ENCODE measurements around the gene FAM120A.

Gene FAM120A

DNA sequence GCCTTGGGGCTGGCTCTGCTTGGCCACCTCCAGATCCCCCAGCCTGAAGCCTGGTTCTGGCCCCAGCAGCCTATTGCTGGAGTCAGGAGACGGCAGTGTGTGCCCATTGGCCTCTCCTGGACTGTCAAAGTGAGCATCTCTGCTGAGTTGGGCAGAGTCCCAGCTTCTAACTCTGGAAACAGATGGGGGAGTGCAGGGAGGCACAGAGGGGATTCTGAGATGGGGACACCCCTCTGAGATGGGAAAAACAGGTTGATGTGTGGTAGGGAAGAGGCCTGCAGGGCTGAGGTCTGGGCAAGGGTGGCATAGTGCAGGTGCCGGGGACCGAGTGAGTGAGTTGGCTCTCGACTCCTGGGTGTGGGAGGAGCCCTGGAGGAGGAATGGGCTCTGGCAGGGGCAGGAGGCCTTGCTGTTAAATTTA lies 152.4 kb downstream of the FAM120A start:
- peak in 1 of 2 donors; percentile 54 for DNase-seq
- intact Hi-C loops (cut with DNase I; ENCODE audit: low total_unique reads) = no loop called here
- TF ChIP-seq, protein P1, sequence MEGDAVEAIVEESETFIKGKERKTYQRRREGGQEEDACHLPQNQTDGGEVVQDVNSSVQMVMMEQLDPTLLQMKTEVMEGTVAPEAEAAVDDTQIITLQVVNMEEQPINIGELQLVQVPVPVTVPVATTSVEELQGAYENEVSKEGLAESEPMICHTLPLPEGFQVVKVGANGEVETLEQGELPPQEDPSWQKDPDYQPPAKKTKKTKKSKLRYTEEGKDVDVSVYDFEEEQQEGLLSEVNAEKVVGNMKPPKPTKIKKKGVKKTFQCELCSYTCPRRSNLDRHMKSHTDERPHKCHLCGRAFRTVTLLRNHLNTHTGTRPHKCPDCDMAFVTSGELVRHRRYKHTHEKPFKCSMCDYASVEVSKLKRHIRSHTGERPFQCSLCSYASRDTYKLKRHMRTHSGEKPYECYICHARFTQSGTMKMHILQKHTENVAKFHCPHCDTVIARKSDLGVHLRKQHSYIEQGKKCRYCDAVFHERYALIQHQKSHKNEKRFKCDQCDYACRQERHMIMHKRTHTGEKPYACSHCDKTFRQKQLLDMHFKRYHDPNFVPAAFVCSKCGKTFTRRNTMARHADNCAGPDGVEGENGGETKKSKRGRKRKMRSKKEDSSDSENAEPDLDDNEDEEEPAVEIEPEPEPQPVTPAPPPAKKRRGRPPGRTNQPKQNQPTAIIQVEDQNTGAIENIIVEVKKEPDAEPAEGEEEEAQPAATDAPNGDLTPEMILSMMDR (IDR thresholded peaks at IDR 0.05) = no peak
- H3K36me3 ChIP-seq = no peaks in the 10 kb centered on the region
- no peaks in the 10 kb centered on the region for H3K27me3 ChIP-seq
- no peak overlapping the region for H3K4me3 ChIP-seq
- H3K27ac ChIP-seq = no peak overlapping the region
- peaks cover 0 to 26% (median 11%) of the 10 kb centered on the region in 4 donors for H3K4me1 ChIP-seq
- H3K9me3 ChIP-seq = peaks cover 0 to 11% (median 0%) of the 10 kb centered on the region in 3 donors

DNA sequence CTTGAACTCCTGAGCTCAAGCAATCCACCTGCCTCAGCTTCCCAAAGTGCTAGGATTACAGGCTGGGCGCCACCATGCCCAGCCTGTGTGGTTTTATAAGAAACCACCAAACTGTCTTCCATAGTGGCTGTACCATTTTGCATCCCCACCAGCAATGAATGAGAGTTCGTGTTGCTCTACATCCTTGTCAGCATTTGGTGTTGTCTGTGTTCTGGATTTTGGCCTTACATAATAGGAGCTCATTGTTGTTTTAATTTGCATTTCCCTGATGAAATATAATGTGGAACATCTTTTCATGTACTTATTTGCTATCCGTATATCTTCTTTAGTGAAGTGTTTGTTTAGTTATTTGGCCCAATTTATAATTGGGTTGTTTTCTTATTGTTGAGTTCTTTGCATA lies 154.7 kb downstream of the FAM120A start:
- Histone ChIP-seq H3K4me3 (no peak overlapping the region), H3K4me1 (peaks cover 0 to 13% (median 5%) of the 10 kb centered on the region in 4 donors), H3K27me3 (no peaks in the 10 kb centered on the region), H3K9me3 (peaks cover 0 to 20% (median 0%) of the 10 kb centered on the region in 3 donors), H3K27ac (no peak overlapping the region), H3K36me3 (no peaks in the 10 kb centered on the region)
- intact Hi-C loops (cut with DNase I; ENCODE audit: low total_unique reads) = no loop called here
- DNase-seq = no peak
- TF ChIP-seq, protein P1 (IDR thresholded peaks at IDR 0.05) = no peak

DNA sequence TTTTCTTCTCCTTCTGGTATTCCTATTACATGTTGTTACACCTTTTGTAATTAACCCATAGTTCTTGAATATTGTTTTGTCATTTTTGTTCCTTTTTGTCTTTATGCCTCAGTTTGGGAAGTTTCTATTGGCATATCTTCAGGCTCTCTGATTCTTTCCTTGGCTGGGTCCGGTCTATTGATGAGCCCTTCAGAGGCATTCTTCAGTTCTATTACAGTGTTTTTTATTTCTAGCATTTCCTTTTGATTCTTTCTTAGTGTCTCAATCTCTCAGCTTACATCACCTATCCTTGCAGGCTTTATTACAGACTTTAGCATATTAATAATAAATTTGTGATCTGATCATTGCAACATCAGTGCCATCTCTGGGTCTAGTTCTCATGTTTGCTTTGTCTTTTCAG lies 158.7 kb downstream of the FAM120A start:
- intact Hi-C loops (cut with DNase I; ENCODE audit: low total_unique reads) = no loop called here
- TF ChIP-seq, protein P1 (IDR thresholded peaks at IDR 0.05) = no peak
- peaks cover 0 to 20% (median 0%) of the 10 kb centered on the region in 3 donors for H3K9me3 ChIP-seq

DNA sequence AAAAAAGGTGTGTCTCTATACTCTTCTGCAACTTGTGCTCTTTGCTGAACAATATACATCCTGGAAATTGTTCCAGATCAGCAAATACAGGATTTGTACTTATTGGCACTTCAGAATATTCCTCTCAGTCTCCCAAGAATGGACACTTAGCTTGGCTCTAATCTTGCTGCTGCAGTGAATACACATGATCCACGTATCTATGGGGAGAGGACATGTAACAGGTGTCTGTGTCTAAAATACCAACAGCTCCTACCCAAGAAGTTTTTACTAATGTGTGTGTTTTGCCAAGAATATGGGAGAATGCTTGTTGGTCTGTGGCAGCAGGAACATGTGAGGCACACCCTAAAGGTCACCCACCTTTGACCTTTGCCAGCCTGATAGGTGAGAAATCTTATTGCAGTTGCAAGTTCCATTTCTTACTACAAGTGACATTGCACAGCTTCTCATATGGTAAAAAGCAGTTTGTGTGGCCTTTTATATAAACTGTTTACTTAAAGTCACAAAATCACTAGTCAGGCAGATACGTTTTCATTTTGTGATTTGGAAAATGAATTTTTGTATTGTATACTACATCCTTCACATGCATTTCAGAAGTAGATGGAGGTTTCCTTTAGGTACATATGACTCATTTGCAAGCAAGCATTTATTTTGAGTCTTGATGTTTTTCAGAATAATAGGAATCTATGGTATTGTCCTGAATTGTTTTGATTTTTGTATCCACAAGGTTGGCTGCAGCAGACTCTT lies 160.7 kb downstream of the FAM120A start:
- Histone ChIP-seq H3K4me3 (no peak overlapping the region), H3K27ac (no peak overlapping the region), H3K4me1 (peaks cover 0 to 16% (median 8%) of the 10 kb centered on the region in 4 donors), H3K27me3 (no peaks in the 10 kb centered on the region), H3K9me3 (peaks cover 0 to 16% (median 0%) of the 10 kb centered on the region in 3 donors), H3K36me3 (no peaks in the 10 kb centered on the region)
- no peak for DNase-seq
- intact Hi-C loops (cut with DNase I; ENCODE audit: low total_unique reads) = no loop called here
- TF ChIP-seq, protein P1 (IDR thresholded peaks at IDR 0.05) = no peak

More for the DNA sequence above, 158.7 kb downstream of the FAM120A start:
- no peak for DNase-seq
- H3K27me3 ChIP-seq = no peaks in the 10 kb centered on the region
- no peak overlapping the region for H3K4me3 ChIP-seq
- peaks cover 0 to 11% (median 5%) of the 10 kb centered on the region in 4 donors for H3K4me1 ChIP-seq
- H3K36me3 ChIP-seq = no peaks in the 10 kb centered on the region
- no peak overlapping the region for H3K27ac ChIP-seq

DNA sequence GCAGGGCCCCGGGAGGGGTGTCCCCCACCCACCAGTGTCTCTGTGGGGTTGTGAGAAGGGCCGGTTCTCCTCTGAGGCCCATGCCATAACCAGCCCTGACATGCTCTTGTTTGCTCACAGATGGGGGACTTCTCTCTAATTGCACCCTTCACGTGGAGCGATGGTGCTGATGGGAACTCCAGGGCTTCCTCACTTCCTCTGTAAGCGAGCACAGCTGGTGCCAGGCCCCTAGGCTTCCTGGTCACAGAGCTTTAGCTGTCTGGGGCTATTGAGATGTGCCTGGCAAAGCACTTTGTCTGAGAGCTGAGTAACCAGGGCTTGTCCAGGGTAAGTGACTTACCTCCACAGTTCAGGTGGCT lies 161.3 kb downstream of the FAM120A start:
- no peak overlapping the region for H3K27ac ChIP-seq
- no peaks in the 10 kb centered on the region for H3K36me3 ChIP-seq
- TF ChIP-seq, protein P1 (IDR thresholded peaks at IDR 0.05) = no peak
- no peaks in the 10 kb centered on the region for H3K27me3 ChIP-seq
- intact Hi-C loops (cut with DNase I; ENCODE audit: low total_unique reads) = no loop called here
- peaks cover 0 to 10% (median 0%) of the 10 kb centered on the region in 3 donors for H3K9me3 ChIP-seq
- H3K4me1 ChIP-seq = peaks cover 0 to 21% (median 11%) of the 10 kb centered on the region in 4 donors
- peak in 1 of 2 donors; percentile 48 for DNase-seq
- no peak overlapping the region for H3K4me3 ChIP-seq
